ENCODE data around the gene SORT1. TPM values are rescaled to one million over a fixed set of nuclear protein-coding genes. Genes with fewer than 3 reads are reported as not detected.
A peak's percentile ranks its signal among the peaks of the same experiment; 100 is the strongest.

Gene SORT1
- total RNA-seq, 1 experiment from 2014 or later: 47.9 TPM

- H3K79me1 ChIP-seq (ENCODE audit: insufficient read depth, low read depth, low read length, poor library complexity, severe bottlenecking): no peaks in the 10 kb centered on the region
- no peak overlapping the region for H2BK15ac ChIP-seq (ENCODE audit: low read depth, low read length)
- no peak overlapping the region for H4K8ac ChIP-seq (replicated peaks; ENCODE audit: insufficient read length, low read depth, low read length)
- no peak for DNase-seq
- H4K20me1 ChIP-seq (ENCODE audit: control insufficient read depth, insufficient read depth, insufficient read length): no peaks in the 10 kb centered on the region
- no peaks in the 10 kb centered on the region for H3K27me3 ChIP-seq (ENCODE audit: insufficient read depth, low read length)
- H2AK5ac ChIP-seq (ENCODE audit: insufficient read length, low read length): no peak overlapping the region
- no peak overlapping the region for H4K5ac ChIP-seq (ENCODE audit: insufficient read length, low read depth, low read length)
- H3K36me3 Mint-ChIP-seq (ENCODE audit: insufficient read depth in 1 of 3, low read depth in 3 of 3): peaks cover 9 to 59% (median 42%) of the 10 kb centered on the region in 3 experiments; a peak in 6 of 7 replicates
- no peak overlapping the region for H3K56ac ChIP-seq (ENCODE audit: insufficient read length, low read depth, low read length)
- no peak overlapping the region for H3T11ph ChIP-seq (ENCODE audit: low read length)
- H3K23me2 ChIP-seq (ENCODE audit: insufficient read length, low read depth, low read length, poor library complexity, severe bottlenecking): no peaks in the 10 kb centered on the region
- H3K4me1 Mint-ChIP-seq: peaks cover 4 to 10% of the 10 kb centered on the region in 2 experiments; a peak in 3 of 4 replicates
- no CpG with 5 or more reads among the region's 11 CpGs for WGBS (ENCODE audit: extremely low coverage, insufficient read length, low lambda C conversion rate)
- no peak overlapping the region for H3K27ac ChIP-seq (ENCODE audit: insufficient read length, low read depth, low read length)
- TF ChIP-seq CTCF (conservative IDR thresholded peaks at IDR 0.05): no peak
- H3K4me2 ChIP-seq (ENCODE audit: insufficient read depth, insufficient read length, low read length): no peak overlapping the region
- no peak overlapping the region for H2BK20ac ChIP-seq (ENCODE audit: low read depth, low read length, poor library complexity, severe bottlenecking)
- no peak overlapping the region for H3K23ac ChIP-seq (ENCODE audit: insufficient read length, low read depth, low read length)
- no peak overlapping the region for H2BK120ac ChIP-seq (ENCODE audit: low read depth, low read length, poor library complexity, severe bottlenecking)
- H3K9ac ChIP-seq (ENCODE audit: extremely low read depth, insufficient read length, low read length): no peak overlapping the region
- H3K9me3 Mint-ChIP-seq: no peaks in the 10 kb centered on the region; a peak in 1 of 5 replicates
- H2BK12ac ChIP-seq (ENCODE audit: insufficient read length, low read depth, low read length): no peak overlapping the region
- H3K14ac ChIP-seq (ENCODE audit: insufficient read depth, low read length): no peak overlapping the region
- H3K79me2 ChIP-seq (ENCODE audit: insufficient read depth, low read length): no peaks in the 10 kb centered on the region
- no peaks in the 10 kb centered on the region for H3K27me3 Mint-ChIP-seq (ENCODE audit: low read depth)
- no peak overlapping the region for H4K91ac ChIP-seq (ENCODE audit: insufficient read length, low read depth, low read length)
- no peaks in the 10 kb centered on the region for H3K9me3 ChIP-seq (ENCODE audit: control insufficient read depth, low read depth, low read length)
- no peak overlapping the region for H2BK5ac ChIP-seq (ENCODE audit: insufficient read length, low read length)
- H3K27ac Mint-ChIP-seq: peak overlapping the region in 1 of 3 experiments; percentile 91; a peak in 1 of 7 replicates
- H3K4ac ChIP-seq (ENCODE audit: low read depth, low read length): no peak overlapping the region
- H3K18ac ChIP-seq (ENCODE audit: insufficient read length, low read depth, low read length): no peak overlapping the region
- no peak overlapping the region for H3K4me3 Mint-ChIP-seq
- H3K4me1 ChIP-seq (ENCODE audit: insufficient read depth, low read length): no peaks in the 10 kb centered on the region
- no peak overlapping the region for H2AFZ ChIP-seq (ENCODE audit: low read length)
These were observed 130.8 kb downstream of the SORT1 start for GRCh38 chr1:109266965-109267364.
